Renal cortex interstitium (tissue), 15 donors: ENCODE results near the gene ARMC2. TPM values are rescaled to one million over a fixed set of nuclear protein-coding genes. Genes with fewer than 3 reads are reported as not detected.
"Not testable (repeated sequence)": the region's sequence is repeated elsewhere in the genome, so short reads cannot be mapped to it uniquely, and the experiment has no call there.

ENCODE experiments used
- DNase-seq, 11 donors: peaks; one replicate each; pipeline ENCODE4 v3.0.0-alpha.2; 2013; ENCODE audit warnings: low read depth in 9 of 11, low spot score in 4 of 11; ENCODE audit errors: extremely low read depth in 1 of 11
- long read RNA-seq, 16 experiments: transcript quantifications; one replicate each; lab custom pipeline, GENCODE V29; 2026
- polyA plus RNA-seq, 3 donors: library from polyadenylated mRNA; unstranded; fragments of 120-200 nt; gene quantifications; one replicate each; pipeline ENCODE4 v1.2.1, GENCODE V29; 2013; ENCODE audit not compliant: insufficient read length in 3 of 3

Gene ARMC2
- 10 to 100 TPM in 2 of 3 donors, 1 to 10 TPM in 1; 9.7 to 14.8 (median 14.3) TPM for polyA plus RNA-seq
- long read RNA-seq, donor 1 = 0 reads
- long read RNA-seq, donor 2 = 0 reads
- long read RNA-seq, donor 3, partial matches to known transcripts = 11 of 16 reads
- long read RNA-seq, donor 3, other reads (novel, unspliced or antisense) = 5 of 16 reads
- long read RNA-seq, donor 4 = 0 reads
- long read RNA-seq, donor 5 = 0 reads
- long read RNA-seq, donor 6, partial matches to known transcripts = 0 of 1 reads
- long read RNA-seq, donor 6, other reads (novel, unspliced or antisense) = 0 of 1 reads
- long read RNA-seq, donor 7 = 0 reads
- long read RNA-seq, donor 8 = 0 reads
- long read RNA-seq, donor 9 = 0 reads
- long read RNA-seq, donor 10 = 0 reads
- long read RNA-seq, donor 11 = 0 reads
- long read RNA-seq, donor 12 = 0 reads
- long read RNA-seq, donor 13 = 0 reads
- long read RNA-seq, donor 14 = 0 reads
- long read RNA-seq, donor 15 = 0 reads
- long read RNA-seq, donor 16, partial matches to known transcripts = 17 of 17 reads
- long read RNA-seq, donor 16, other reads (novel, unspliced or antisense) = 0 of 17 reads

- DNase-seq = peak; percentile 70 to 87 (median 83)
These were observed at the start of gene ARMC2 for GRCh38 chr6:108848116-108848868. Gene ARMC2, plus strand, starts transcription at chr6:108848422. Its CDS starts 5,846 bp downstream, at chr6:108854268.

- no peak for DNase-seq
These were observed 49.4 kb upstream of the ARMC2 start for GRCh38 chr6:108798670-108799353.

GRCh38 chr6:108799354-108799717 is 48.9 kb upstream of the ARMC2 start:
- DNase-seq = no peak

GRCh38 chr6:108799791-108800190 is 48.4 kb upstream of the ARMC2 start:
- DNase-seq = no peak

- DNase-seq = no peak
These were observed 47.8 kb upstream of the ARMC2 start for GRCh38 chr6:108800427-108800864.

GRCh38 chr6:108801366-108801765 is 46.9 kb upstream of the ARMC2 start:
- no peak for DNase-seq

- DNase-seq = no peak
These were observed 44.2 kb upstream of the ARMC2 start for GRCh38 chr6:108803982-108804490.

GRCh38 chr6:108804956-108805355 is 43.3 kb upstream of the ARMC2 start:
- no peak for DNase-seq

- no peak for DNase-seq
These were observed 42.5 kb upstream of the ARMC2 start for GRCh38 chr6:108805611-108806167.

GRCh38 chr6:108806171-108806570 is 42.1 kb upstream of the ARMC2 start:
- DNase-seq = no peak

- no peak for DNase-seq
These were observed 41.6 kb upstream of the ARMC2 start for GRCh38 chr6:108806665-108807064.

- no peak for DNase-seq
These were observed 40.3 kb upstream of the ARMC2 start for GRCh38 chr6:108807928-108808327.

GRCh38 chr6:108809211-108809610 is 39.0 kb upstream of the ARMC2 start:
- no peak for DNase-seq

GRCh38 chr6:108810057-108810643 is 38.1 kb upstream of the ARMC2 start:
- no peak for DNase-seq

GRCh38 chr6:108811490-108811889 is 36.7 kb upstream of the ARMC2 start:
- DNase-seq = no peak

- not testable (repeated sequence) for DNase-seq
These were observed 35.0 kb upstream of the ARMC2 start for GRCh38 chr6:108813218-108813617.

GRCh38 chr6:108817276-108817675 is 30.9 kb upstream of the ARMC2 start:
- not testable (repeated sequence) for DNase-seq

GRCh38 chr6:108820006-108820405 is 28.2 kb upstream of the ARMC2 start:
- no peak for DNase-seq

GRCh38 chr6:108822401-108822800 is 25.8 kb upstream of the ARMC2 start:
- no peak for DNase-seq
